Stimulated activated naive B cell treated with anti-CD40 and anti-IgM and Interleukin-4, amounts not matched to agents 10 μg/mL and 1 μg/mL and 100 μg/mL, for 72 hours (primary cell): Measurements from ENCODE around the gene IRF6.

Experiments
- ATAC-seq, 2 donors: fragments of 150-1000 bp; cut with Tn5 transposase; replicated peaks; 2 replicates each; pipeline ENCODE4 v1.10.0; 2021; ENCODE audit warnings: moderate library complexity in 1 of 2
- DNase-seq: peaks from one replicate; pipeline ENCODE4 v3.0.0; 2021
- H3K27ac Mint-ChIP-seq: one replicate; pipeline ENCODE4 v1.8.0; 2022; ENCODE audit warnings: mild to moderate bottlenecking, mixed read lengths
- H3K27me3 Mint-ChIP-seq, 2 donors: one replicate each; pipeline ENCODE4 v1.8.0; 2022; ENCODE audit warnings: mixed read lengths in 2 of 2
- H3K36me3 Mint-ChIP-seq, 2 donors: one replicate each; pipeline ENCODE4 v1.8.0; 2022; ENCODE audit warnings: mixed read lengths in 2 of 2, mild to moderate bottlenecking in 1 of 2
- H3K4me1 Mint-ChIP-seq, 2 donors: one replicate each; pipeline ENCODE4 v1.8.0; 2022; ENCODE audit warnings: mixed read lengths in 2 of 2, mild to moderate bottlenecking in 1 of 2
- H3K4me3 Mint-ChIP-seq, 2 donors: one replicate each; pipeline ENCODE4 v1.8.0; 2022; ENCODE audit warnings: mild to moderate bottlenecking in 2 of 2, mixed read lengths in 2 of 2, moderate library complexity in 1 of 2
- H3K9me3 Mint-ChIP-seq, 2 donors: one replicate each; pipeline ENCODE4 v1.8.0; 2022; ENCODE audit warnings: mixed read lengths in 2 of 2, mild to moderate bottlenecking in 1 of 2

Gene IRF6

GRCh38 chr1:209805875-209806760 is at the start of gene IRF6:
Gene IRF6 (minus strand): TSS chr1:209806142. CDS start chr1:209801413, 4,729 bp downstream.
- peaks cover 27 to 44% of the 10 kb centered on the region in 2 donors for H3K27me3 Mint-ChIP-seq
- peaks cover 7 to 13% of the 10 kb centered on the region in 2 donors for H3K4me1 Mint-ChIP-seq
- H3K4me3 Mint-ChIP-seq: peak within 1 kb of the TSS; percentile 91 to 92
- H3K27ac Mint-ChIP-seq: peak within 1 kb of the TSS; percentile 85
- H3K9me3 Mint-ChIP-seq: peaks cover 0 to 2% of the 10 kb centered on the region in 2 donors
- DNase-seq: peak; percentile 44
- H3K36me3 Mint-ChIP-seq: peaks cover 0 to 2% of the 10 kb centered on the region in 2 donors
- peak; percentile 93 to 95 for ATAC-seq

DNA sequence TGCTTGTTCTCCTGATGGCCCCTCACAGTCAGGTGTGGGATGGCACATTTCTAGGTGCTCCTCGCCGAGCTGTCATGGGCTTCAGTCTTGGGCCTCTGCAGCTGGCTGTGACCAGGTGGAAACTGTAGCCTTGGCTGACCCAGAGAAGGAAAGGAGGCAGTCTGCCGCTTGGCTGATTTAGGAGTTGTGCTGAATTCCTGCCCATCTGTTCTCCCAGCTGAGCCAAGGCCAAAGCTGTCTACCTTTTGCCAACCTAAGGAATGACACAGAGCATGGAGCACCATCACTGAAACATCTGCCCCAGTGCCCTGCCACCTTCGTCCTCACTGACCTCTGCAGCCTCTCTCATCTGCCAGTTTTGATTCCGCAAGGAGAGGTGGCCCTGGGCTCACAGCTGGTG is 49.7 kb upstream of the IRF6 start:
- ATAC-seq: no peak
- Mint-ChIP-seq H3K36me3 (peaks cover 22 to 47% of the 10 kb centered on the region in 2 donors), H3K27ac (no peak overlapping the region), H3K27me3 (no peaks in the 10 kb centered on the region), H3K4me3 (no peak overlapping the region), H3K9me3 (no peaks in the 10 kb centered on the region), H3K4me1 (peaks cover 4 to 5% of the 10 kb centered on the region in 2 donors)
- DNase-seq: no peak

DNA sequence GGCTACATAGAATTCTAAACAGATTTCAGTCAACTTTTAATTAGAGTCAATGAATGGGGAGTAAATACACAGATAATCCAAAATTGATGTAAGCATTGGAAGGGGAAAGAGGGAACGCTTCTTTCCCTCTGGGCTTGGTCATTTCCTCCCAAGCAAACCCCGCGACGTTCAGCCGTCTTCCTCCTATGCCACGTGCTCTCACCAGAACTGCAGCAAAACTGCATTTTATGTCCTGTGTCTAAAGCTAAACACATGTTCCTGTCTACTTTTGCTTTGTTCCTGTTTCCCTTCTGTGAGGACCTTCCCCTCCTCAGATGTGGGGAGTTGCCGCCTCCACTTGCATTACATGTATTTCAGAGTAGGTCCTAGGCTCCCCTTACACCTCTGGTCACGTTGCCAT is 49.1 kb upstream of the IRF6 start:
- ATAC-seq (no peak), DNase-seq (no peak)
- Mint-ChIP-seq H3K36me3 (peaks cover 28 to 53% of the 10 kb centered on the region in 2 donors), H3K27me3 (no peaks in the 10 kb centered on the region), H3K4me3 (no peak overlapping the region), H3K27ac (peak overlapping the region; percentile 74), H3K9me3 (no peaks in the 10 kb centered on the region), H3K4me1 (peaks cover 11% of the 10 kb centered on the region in 2 donors)

DNA sequence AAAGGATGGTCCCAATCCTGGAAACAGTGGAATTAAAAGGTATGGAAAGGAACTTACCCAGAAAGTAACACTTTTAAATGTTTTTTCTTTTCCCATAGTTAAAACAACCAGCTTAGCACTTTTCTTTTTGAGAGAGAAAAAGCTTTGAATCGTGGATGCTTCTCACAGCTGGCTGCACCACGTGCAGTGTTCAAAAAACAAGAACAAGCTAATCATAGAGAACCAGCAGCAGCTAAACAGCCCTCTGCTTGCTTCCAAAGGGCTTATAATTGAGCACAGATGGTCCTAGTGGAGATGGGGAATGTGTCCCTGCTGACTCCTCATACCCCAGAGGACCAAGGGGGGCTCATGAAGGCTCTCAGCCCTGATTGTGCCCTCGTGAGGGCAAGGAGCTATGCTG is 48.3 kb upstream of the IRF6 start:
- peaks cover 28 to 58% of the 10 kb centered on the region in 2 donors for H3K36me3 Mint-ChIP-seq
- H3K4me1 Mint-ChIP-seq: peaks cover 11 to 13% of the 10 kb centered on the region in 2 donors
- no peaks in the 10 kb centered on the region for H3K9me3 Mint-ChIP-seq
- no peak overlapping the region for H3K4me3 Mint-ChIP-seq
- H3K27ac Mint-ChIP-seq: no peak overlapping the region
- DNase-seq (no peak), ATAC-seq (no peak)
- H3K27me3 Mint-ChIP-seq: no peaks in the 10 kb centered on the region

DNA sequence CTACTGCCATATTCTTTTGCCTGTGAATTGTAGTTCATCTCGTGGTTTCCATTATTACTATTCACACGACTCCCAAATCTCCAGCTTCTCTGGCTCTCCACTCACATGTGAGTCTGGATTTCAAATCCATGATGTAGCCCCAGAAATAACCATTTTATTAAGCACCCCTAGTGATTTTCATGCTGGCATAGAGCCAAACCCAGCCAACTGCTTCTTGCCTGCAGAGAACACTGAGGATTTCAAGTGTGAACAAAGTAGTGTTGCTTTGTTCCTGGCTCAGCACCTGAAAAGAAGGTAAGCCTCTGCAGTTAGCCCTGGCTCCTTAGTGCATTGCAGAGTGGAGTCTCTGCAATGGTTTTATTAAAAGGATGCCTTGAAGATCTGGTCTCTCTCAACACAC is 47.7 kb upstream of the IRF6 start:
- no peak for ATAC-seq
- no peak overlapping the region for H3K4me3 Mint-ChIP-seq
- no peak overlapping the region for H3K27ac Mint-ChIP-seq
- H3K4me1 Mint-ChIP-seq: peaks cover 11 to 13% of the 10 kb centered on the region in 2 donors
- no peak for DNase-seq
- H3K9me3 Mint-ChIP-seq: no peaks in the 10 kb centered on the region
- peaks cover 31 to 62% of the 10 kb centered on the region in 2 donors for H3K36me3 Mint-ChIP-seq
- no peaks in the 10 kb centered on the region for H3K27me3 Mint-ChIP-seq

DNA sequence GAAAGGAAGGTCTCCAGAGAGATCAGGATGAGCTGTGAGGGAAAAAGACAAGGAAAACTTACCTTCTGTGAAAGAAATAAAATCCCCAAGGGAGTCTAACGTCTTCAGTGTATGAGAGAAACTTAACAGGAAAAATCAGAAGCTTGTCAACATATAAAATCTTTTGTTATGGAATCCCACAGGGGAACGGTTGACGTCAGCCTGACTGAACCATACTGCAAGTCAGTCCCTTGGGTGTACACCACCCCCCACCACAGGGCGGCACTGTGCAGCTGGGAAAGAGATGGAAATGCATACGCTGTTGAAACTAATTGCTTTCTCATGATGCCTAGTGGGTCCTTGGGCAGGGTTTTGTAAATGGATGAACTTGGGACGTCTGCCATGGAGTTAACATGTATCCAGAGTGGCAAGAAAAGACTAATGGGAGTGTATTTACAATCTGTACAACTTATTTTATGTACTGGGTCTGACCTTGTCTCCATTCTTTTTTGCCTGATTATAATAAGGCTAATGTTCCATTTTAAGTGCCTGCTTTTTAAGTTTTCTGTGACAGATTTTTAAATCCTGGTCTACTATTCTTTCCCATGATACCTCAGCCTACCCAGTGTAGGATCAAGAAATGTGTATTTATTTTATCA is 44.5 kb upstream of the IRF6 start:
- H3K9me3 Mint-ChIP-seq: no peaks in the 10 kb centered on the region
- H3K36me3 Mint-ChIP-seq: peaks cover 37 to 65% of the 10 kb centered on the region in 2 donors
- H3K27me3 Mint-ChIP-seq: no peaks in the 10 kb centered on the region
- no peak overlapping the region for H3K4me3 Mint-ChIP-seq
- DNase-seq (peak; percentile 20), ATAC-seq (peak; percentile 59 to 77)
- H3K4me1 Mint-ChIP-seq: peaks cover 14 to 18% of the 10 kb centered on the region in 2 donors
- peak overlapping the region; percentile 74 for H3K27ac Mint-ChIP-seq

DNA sequence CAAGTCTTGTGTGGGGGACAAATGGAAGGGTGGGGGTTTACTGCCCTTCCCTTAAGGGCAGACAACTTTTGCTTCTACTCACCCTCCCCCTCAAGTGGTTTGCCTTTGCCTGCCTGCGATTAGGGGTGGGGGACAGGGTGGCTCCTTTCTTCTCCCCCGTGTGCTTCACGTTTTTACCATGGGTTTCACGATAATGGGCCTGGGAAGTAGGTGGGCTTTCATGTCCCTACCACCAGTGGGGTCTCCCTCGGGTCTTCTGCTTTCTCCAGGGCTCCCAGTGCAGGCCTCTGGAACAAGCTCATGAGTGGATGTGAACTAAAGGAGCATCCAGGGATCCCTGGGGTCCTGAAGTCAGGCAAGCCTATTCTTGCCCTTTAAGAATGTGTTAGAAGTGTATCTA is 43.4 kb upstream of the IRF6 start:
- H3K27ac Mint-ChIP-seq: no peak overlapping the region
- DNase-seq (no peak), ATAC-seq (no peak)
- H3K4me1 Mint-ChIP-seq: peaks cover 11 to 14% of the 10 kb centered on the region in 2 donors
- H3K36me3 Mint-ChIP-seq: peaks cover 34 to 63% of the 10 kb centered on the region in 2 donors
- no peaks in the 10 kb centered on the region for H3K9me3 Mint-ChIP-seq
- H3K27me3 Mint-ChIP-seq: no peaks in the 10 kb centered on the region
- H3K4me3 Mint-ChIP-seq: no peak overlapping the region

DNA sequence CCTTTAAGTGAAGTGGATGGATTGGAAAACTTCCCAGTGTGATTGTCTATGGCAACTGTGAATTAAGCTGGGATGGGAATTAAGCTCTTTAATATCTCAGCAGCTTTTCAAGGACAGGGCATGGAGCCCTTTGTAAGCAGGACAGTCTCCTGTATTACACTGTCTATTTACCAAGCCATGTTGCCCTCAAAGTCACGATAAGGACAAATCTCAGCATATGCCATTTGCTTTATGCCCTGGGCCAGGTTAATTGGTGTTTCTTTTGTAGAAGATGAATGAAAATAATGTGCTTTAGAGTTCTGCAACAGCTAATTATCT is 39.4 kb upstream of the IRF6 start:
- Mint-ChIP-seq H3K4me1 (peaks cover 10 to 11% of the 10 kb centered on the region in 2 donors), H3K4me3 (no peak overlapping the region), H3K27me3 (no peaks in the 10 kb centered on the region), H3K9me3 (no peaks in the 10 kb centered on the region), H3K27ac (no peak overlapping the region), H3K36me3 (peaks cover 40 to 67% of the 10 kb centered on the region in 2 donors)
- no peak for DNase-seq
- ATAC-seq: no peak

GRCh38 chr1:209844695-209845407 is 38.9 kb upstream of the IRF6 start:
- peaks cover 9 to 11% of the 10 kb centered on the region in 2 donors for H3K4me1 Mint-ChIP-seq
- H3K4me3 Mint-ChIP-seq: no peak overlapping the region
- DNase-seq (no peak), ATAC-seq (no peak)
- H3K27ac Mint-ChIP-seq: no peak overlapping the region
- no peaks in the 10 kb centered on the region for H3K27me3 Mint-ChIP-seq
- H3K36me3 Mint-ChIP-seq: peaks cover 40 to 67% of the 10 kb centered on the region in 2 donors
- H3K9me3 Mint-ChIP-seq: no peaks in the 10 kb centered on the region

- Mint-ChIP-seq H3K27ac (peak overlapping the region; percentile 6), H3K4me3 (no peak overlapping the region), H3K4me1 (peaks cover 15 to 22% of the 10 kb centered on the region in 2 donors), H3K27me3 (no peaks in the 10 kb centered on the region), H3K9me3 (no peaks in the 10 kb centered on the region), H3K36me3 (peaks cover 51 to 70% of the 10 kb centered on the region in 2 donors)
- DNase-seq (no peak), ATAC-seq (no peak)
Measured at GRCh38 chr1:209840611-209841010, 34.7 kb upstream of the IRF6 start.

DNA sequence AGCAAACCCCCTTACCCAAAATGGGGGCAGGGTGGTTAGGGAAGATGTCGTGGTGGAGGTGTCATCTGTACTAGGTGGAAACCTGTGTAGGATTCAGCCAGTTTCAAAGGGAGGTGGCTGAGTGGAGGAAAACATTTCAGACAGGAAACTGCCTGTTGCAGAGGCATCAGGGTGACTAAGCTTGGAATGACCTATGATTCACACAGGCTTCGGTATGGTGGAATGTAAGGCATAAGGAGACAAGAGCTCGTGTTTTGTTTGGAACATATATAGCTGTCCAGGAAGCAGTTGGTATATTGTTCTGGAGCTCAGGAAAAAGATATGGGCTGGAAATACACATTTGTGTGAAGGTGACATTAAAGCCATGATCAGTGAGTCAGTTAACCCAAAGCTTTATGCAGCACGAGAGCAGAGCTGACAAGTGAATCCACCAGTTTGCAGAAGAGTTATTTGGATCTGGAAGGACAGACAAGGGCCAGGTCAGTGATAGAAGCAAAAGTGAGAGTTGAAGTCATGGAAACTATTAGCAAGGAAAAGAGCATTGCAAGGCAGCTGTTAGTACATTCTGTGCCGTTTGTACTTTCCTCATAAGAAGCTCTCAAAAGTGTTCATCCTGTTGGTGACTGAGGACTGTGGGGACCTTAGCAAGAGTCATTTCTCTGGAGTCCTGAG is 34.1 kb upstream of the IRF6 start:
- H3K27ac Mint-ChIP-seq: peak overlapping the region; percentile 6
- ATAC-seq: peak in 1 of 2 donors; percentile 41
- H3K9me3 Mint-ChIP-seq: no peaks in the 10 kb centered on the region
- H3K27me3 Mint-ChIP-seq: no peaks in the 10 kb centered on the region
- peaks cover 18 to 28% of the 10 kb centered on the region in 2 donors for H3K4me1 Mint-ChIP-seq
- DNase-seq: no peak
- H3K4me3 Mint-ChIP-seq: no peak overlapping the region
- peaks cover 54 to 67% of the 10 kb centered on the region in 2 donors for H3K36me3 Mint-ChIP-seq

DNA sequence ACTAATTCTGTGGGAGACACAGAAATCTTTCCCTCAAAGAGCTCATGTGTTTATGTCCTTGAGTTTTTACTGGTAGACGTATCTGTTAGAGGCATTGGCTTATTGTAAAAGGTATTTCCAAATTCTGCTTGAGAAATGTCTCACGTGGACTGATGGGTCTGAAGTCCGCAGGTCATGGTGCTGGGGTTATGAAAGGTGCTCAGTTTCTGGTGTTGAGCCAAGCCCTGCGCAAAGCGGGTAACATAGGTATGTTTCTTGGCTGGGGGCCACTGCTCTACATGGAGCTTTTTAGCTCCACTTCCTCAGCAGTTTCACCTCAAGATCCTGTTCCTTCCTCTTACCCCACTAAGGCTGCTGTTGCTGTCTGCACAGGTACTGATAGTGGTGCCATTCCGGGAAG is 32.6 kb upstream of the IRF6 start:
- H3K27me3 Mint-ChIP-seq: no peaks in the 10 kb centered on the region
- ATAC-seq (no peak), DNase-seq (no peak)
- no peak overlapping the region for H3K27ac Mint-ChIP-seq
- peaks cover 60 to 75% of the 10 kb centered on the region in 2 donors for H3K36me3 Mint-ChIP-seq
- H3K4me3 Mint-ChIP-seq: no peak overlapping the region
- no peaks in the 10 kb centered on the region for H3K9me3 Mint-ChIP-seq
- peaks cover 27 to 40% of the 10 kb centered on the region in 2 donors for H3K4me1 Mint-ChIP-seq

GRCh38 chr1:209837671-209838070 is 31.7 kb upstream of the IRF6 start:
- ATAC-seq (no peak), DNase-seq (no peak)
- Mint-ChIP-seq H3K4me1 (peaks cover 27 to 40% of the 10 kb centered on the region in 2 donors), H3K27ac (no peak overlapping the region), H3K27me3 (no peaks in the 10 kb centered on the region), H3K9me3 (no peaks in the 10 kb centered on the region), H3K4me3 (no peak overlapping the region), H3K36me3 (peaks cover 57 to 76% of the 10 kb centered on the region in 2 donors)

DNA sequence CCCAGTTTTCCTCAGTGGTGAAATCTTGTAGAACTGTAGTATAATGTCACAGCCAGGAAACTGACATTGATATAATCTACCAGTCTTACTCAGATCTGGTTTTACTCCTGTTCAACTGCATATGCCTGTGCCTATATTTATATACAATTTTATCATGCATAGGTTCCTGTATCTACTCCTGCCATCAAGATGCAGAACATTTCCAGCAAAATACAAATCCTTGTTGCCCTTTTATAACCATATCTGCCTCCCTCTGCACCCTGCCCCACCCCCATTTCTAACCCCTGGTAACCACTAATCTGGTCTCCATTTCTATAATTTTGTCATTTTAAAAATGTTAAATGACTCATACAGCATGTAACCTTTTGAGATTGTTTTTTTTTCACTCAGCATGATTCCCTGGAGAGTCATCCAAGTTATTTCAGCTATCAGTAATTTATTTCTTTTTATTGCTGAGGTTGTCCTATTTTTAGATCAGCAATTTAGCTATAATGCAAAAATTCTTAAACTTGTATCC is 29.9 kb upstream of the IRF6 start:
- DNase-seq (no peak), ATAC-seq (peak; percentile 68 to 87)
- Mint-ChIP-seq H3K27me3 (no peaks in the 10 kb centered on the region), H3K4me1 (peaks cover 27 to 44% of the 10 kb centered on the region in 2 donors), H3K27ac (peak overlapping the region; percentile 39), H3K36me3 (peaks cover 55 to 81% of the 10 kb centered on the region in 2 donors), H3K9me3 (no peaks in the 10 kb centered on the region), H3K4me3 (peak overlapping the region; percentile 21 to 23)
